ENCODE data around the gene HBS1L. TPM values are rescaled to one million over a fixed set of nuclear protein-coding genes. Genes with fewer than 3 reads are reported as not detected.

The HBS1L gene
- total RNA-seq, 2 donors from 2014 or later, result 21.3 to 29.0 TPM

DNA sequence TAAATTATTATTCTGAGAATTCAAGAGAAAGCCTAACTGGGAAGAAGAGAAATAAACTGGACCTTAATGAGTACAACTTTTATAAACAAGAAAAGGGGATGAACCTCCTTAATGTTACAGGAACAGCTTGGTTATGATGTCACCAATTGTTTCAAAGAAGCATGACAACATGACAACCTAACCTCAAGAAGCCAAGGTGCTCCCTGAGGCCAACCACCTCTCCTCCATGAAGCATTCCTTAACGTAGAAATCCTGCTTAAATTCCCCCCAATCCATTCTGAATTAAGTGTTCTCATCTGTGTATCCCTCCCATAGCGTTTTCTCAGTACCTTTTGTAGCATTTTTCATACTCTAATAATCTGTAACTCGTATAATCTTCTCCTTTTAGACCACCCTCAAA is 1.7 kb downstream of the HBS1L start:
- H3K9me3 ChIP-seq, result no peaks in the 10 kb centered on the region
- no peak overlapping the region for H3K27ac ChIP-seq
- 46% methylated on average over 3 of the region's 3 CpGs for WGBS, 2 donors
- no peaks in the 10 kb centered on the region for H3K27me3 ChIP-seq
- peaks cover 0 to 3% of the 10 kb centered on the region in 2 donors for H3K36me3 ChIP-seq (replicated peaks in 1 of 2; ENCODE audit: insufficient read depth in 1 of 2, low read depth in 2 of 2)
- DNase-seq (no peak), ATAC-seq (no peak)
- TF ChIP-seq POLR2A (IDR thresholded peaks at IDR 0.05), result no peak
- TF ChIP-seq, protein P1, sequence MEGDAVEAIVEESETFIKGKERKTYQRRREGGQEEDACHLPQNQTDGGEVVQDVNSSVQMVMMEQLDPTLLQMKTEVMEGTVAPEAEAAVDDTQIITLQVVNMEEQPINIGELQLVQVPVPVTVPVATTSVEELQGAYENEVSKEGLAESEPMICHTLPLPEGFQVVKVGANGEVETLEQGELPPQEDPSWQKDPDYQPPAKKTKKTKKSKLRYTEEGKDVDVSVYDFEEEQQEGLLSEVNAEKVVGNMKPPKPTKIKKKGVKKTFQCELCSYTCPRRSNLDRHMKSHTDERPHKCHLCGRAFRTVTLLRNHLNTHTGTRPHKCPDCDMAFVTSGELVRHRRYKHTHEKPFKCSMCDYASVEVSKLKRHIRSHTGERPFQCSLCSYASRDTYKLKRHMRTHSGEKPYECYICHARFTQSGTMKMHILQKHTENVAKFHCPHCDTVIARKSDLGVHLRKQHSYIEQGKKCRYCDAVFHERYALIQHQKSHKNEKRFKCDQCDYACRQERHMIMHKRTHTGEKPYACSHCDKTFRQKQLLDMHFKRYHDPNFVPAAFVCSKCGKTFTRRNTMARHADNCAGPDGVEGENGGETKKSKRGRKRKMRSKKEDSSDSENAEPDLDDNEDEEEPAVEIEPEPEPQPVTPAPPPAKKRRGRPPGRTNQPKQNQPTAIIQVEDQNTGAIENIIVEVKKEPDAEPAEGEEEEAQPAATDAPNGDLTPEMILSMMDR (IDR thresholded peaks at IDR 0.05), result no peak
- intact Hi-C loops (cut with DNase I), result no loop called here
- no peak overlapping the region for H3K4me3 ChIP-seq
- peaks cover 22% of the 10 kb centered on the region for H3K4me1 ChIP-seq

DNA sequence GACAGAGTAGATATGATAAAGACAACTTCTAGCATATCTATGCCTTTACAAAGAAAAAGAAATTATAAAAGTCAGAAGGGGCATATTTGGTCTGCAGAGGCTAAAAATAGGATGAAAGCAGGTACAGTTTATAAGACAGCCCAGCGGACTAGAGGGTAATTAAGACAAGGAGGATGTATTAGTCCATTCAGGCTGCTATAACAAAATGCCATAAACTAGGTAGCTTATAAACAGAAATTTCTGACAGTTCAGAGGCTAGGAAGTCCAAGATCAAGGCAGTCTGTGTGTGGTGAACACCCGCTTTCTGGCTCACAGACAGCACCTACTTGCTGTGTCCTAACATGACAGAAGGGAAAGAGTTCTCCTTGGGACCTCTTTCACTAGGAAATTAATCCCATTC is 5.7 kb downstream of the HBS1L start:
- 88 to 95% methylated on average over 2 of the region's 2 CpGs for WGBS, 2 donors
- Histone ChIP-seq H3K4me3 (no peak overlapping the region), H3K4me1 (peaks cover 22% of the 10 kb centered on the region), H3K27me3 (no peaks in the 10 kb centered on the region), H3K9me3 (no peaks in the 10 kb centered on the region), H3K27ac (no peak overlapping the region), H3K36me3 (replicated peaks in 1 of 2; ENCODE audit: insufficient read depth in 1 of 2, low read depth in 2 of 2) (peaks cover 0 to 3% of the 10 kb centered on the region in 2 donors)
- intact Hi-C loops (cut with DNase I), result no loop called here
- TF ChIP-seq, protein P1 (IDR thresholded peaks at IDR 0.05), result no peak
- no peak for TF ChIP-seq POLR2A (IDR thresholded peaks at IDR 0.05)
- DNase-seq (no peak), ATAC-seq (no peak)

DNA sequence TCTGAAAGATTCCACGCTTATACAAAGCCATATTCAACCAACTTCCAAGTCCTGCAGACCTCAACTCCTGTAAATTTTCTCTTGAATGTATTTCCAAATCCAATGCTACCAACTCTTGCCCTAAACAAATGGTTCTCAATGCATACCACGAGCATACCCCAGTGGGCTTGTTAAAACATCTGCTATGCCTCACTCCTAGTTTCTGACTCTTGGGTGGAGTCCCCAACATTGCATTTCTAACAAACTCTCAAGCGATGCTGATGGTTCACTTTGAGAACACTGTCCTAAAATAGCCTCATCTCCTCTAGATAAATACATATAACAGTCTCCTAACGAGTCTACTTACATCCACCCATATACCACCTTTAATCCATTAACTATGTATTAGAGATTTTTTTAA is 7.3 kb downstream of the HBS1L start:
- DNase-seq (no peak), ATAC-seq (no peak)
- Histone ChIP-seq H3K4me1 (peaks cover 7% of the 10 kb centered on the region), H3K9me3 (no peaks in the 10 kb centered on the region), H3K4me3 (no peak overlapping the region), H3K27me3 (no peaks in the 10 kb centered on the region), H3K27ac (no peak overlapping the region), H3K36me3 (replicated peaks in 1 of 2; ENCODE audit: insufficient read depth in 1 of 2, low read depth in 2 of 2) (peaks cover 0 to 3% of the 10 kb centered on the region in 2 donors)
- intact Hi-C loops (cut with DNase I), result no loop called here
- TF ChIP-seq, protein P1 (IDR thresholded peaks at IDR 0.05), result no peak
- no peak for TF ChIP-seq POLR2A (IDR thresholded peaks at IDR 0.05)
- 92 to 93% methylated on average over 4 of the region's 4 CpGs for WGBS, 2 donors

DNA sequence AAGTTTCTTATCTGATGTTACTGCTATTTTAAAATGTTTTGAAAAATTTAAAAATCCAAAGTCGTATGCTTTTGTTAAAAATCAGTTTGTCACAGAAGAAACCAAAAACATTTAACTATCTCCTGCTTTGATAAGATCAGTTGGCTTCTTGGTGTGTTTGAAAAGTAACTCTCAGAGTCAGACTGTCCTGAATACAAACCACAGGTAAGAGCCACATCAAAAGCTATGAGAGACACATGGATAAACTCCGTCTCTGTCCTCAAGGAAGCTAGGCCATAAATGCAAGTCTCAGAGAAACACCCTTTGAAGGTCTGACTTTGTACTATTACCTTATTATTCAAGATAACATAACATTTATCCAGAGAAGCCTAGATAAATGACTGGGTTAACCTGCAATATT is 7.7 kb downstream of the HBS1L start:
- TF ChIP-seq, protein P1 (IDR thresholded peaks at IDR 0.05), result no peak
- no peak for TF ChIP-seq POLR2A (IDR thresholded peaks at IDR 0.05)
- no peaks in the 10 kb centered on the region for H3K9me3 ChIP-seq
- no peaks in the 10 kb centered on the region for H3K27me3 ChIP-seq
- 68 to 86% methylated on average over 2 of the region's 2 CpGs for WGBS, 2 donors
- intact Hi-C loops (cut with DNase I), result no loop called here
- DNase-seq (no peak), ATAC-seq (no peak)
- H3K27ac ChIP-seq, result no peak overlapping the region
- H3K36me3 ChIP-seq (replicated peaks in 1 of 2; ENCODE audit: insufficient read depth in 1 of 2, low read depth in 2 of 2), result peaks cover 0 to 3% of the 10 kb centered on the region in 2 donors
- no peak overlapping the region for H3K4me3 ChIP-seq
- H3K4me1 ChIP-seq, result peaks cover 2% of the 10 kb centered on the region

DNA sequence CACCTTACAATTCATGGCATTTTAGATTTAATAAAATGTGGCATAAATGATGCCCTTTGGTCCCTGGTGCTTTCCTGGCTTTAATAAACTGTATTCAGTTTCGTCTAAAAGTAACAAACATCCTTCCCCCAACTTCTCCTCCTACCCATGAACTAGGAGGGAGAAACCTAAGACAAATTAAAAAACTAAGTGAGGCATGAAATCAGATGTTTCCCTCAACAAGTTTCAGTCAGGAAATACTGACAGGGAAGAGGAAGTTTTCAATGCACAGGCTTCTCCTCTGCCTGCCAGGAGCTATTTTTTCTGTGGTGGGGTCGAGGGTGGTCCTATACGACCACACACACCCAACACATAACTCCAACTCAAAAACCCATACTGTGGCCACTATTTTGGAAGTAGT is 10.0 kb downstream of the HBS1L start:
- H3K4me3 ChIP-seq, result no peak overlapping the region
- TF ChIP-seq POLR2A (IDR thresholded peaks at IDR 0.05), result no peak
- TF ChIP-seq, protein P1 (IDR thresholded peaks at IDR 0.05), result no peak
- H3K27ac ChIP-seq, result no peak overlapping the region
- WGBS, 2 donors, result 68 to 87% methylated on average over 3 of the region's 3 CpGs
- DNase-seq (no peak), ATAC-seq (no peak)
- no peaks in the 10 kb centered on the region for H3K9me3 ChIP-seq
- H3K36me3 ChIP-seq (replicated peaks in 1 of 2; ENCODE audit: insufficient read depth in 1 of 2, low read depth in 2 of 2), result peaks cover 0 to 1% of the 10 kb centered on the region in 2 donors
- H3K4me1 ChIP-seq, result no peaks in the 10 kb centered on the region
- no peaks in the 10 kb centered on the region for H3K27me3 ChIP-seq
- intact Hi-C loops (cut with DNase I), result no loop called here

All from body of pancreas (tissue), 4 donors.